GM21619 (cell line): Measurements from ENCODE around the gene EEIG1.

Source experiments
- ATAC-seq: cut with Tn5 transposase; IDR thresholded peaks from one replicate; pipeline ENCODE4 v1.9.1; 2021; ENCODE audit not compliant: unreplicated experiment

The EEIG1 gene

DNA sequence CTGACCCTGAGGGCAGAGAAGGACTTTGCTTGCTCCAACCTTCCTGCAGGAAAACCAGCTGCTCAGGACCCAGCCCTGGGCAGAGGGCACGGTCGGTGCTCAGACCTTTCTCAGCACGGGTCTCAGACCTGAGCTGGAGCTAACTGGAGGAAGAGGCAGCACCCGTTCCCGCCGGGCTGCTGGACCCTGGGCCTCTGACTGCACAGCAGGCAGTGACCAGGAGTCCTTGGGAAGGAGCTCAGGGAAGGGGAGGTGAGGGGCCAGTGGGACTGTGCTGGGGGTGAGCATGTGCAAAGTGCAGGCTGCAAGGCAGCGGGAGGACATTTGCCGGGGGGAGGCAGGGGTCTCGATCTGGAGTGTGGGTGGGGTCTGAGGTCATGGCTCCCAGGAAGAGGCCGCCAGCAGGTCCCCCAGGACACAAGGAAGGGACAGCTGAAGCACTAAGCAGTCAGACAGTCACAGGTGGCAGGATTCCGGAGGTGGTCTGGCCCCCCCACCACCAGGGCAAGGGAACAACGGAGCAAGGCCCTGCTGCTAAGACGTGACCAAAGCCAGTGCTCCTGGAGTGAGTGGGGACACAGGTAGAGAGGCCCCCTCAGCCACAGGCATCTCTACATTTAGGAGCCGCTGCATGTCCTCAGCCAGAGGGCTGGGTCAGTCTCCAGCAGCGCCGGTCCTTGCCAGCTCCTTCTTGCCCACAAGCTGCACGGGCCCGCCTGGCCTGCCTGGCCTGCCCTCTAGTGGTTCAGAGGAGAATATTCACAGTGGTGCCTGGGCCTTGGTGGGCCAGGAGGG lies 38.4 kb downstream of the EEIG1 start:
- ATAC-seq = no peak

DNA sequence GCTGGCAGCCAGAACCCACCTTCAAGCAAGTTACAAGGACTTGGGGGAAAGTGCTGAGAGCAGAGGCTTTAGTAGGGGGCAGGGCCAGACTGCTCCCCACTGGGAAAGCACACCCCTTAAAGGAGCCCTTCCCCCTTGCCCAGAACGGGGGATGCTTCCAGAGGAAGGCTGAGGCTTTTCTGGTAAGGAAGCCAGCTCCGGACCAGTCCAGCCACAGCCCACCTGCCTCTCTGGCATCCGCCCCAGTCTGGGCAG lies 38.9 kb downstream of the EEIG1 start:
- no peak for ATAC-seq

DNA sequence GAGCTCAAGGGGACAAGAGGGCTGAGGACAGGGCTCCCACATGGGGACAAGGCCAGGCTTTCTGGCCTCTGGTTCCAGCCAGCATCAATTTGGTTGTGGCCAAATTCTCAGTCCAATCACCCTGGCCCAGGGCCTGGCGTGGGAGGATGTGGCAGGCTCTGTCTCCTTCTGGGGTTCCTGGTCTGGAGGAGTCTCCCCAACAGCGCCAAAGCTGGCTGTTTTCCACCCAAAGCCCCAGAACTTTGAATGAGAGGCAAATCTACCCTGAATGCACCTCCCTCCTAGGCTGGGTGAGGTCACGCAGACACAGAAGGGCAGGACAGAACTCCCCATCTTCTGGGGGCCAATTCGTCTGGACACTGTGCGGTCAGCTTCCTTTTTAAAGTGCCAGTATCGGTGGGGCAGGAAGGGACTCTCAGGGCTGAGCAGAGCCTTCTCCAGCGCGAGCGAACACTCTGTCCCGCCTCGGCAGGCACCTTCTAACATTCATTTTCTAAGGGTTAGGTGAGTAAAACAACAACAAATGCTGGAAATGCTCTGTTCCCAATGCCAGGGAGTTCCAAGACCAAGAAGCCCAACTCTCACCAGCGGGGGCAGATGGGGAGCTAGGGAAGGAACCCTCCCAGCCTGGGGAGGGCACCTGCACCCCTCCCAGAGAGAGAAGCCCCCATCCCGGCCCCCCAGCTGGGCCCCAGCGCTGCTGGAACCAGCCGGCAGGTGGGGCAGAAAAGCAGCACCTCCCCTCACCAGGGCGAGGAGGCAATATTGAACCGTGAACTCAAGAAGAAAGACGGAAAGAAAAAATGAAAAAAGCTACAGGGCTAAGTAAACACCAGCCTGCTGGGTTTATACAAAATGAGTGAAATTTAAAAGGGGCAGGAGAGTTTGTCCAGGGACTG lies 39.5 kb downstream of the EEIG1 start:
- no peak for ATAC-seq

GRCh38 chr9:127940593-127940992 lies 40.2 kb downstream of the EEIG1 start:
- ATAC-seq = no peak

- no peak for ATAC-seq
Measured at GRCh38 chr9:127938298-127938690, 42.5 kb downstream of the EEIG1 start.

DNA sequence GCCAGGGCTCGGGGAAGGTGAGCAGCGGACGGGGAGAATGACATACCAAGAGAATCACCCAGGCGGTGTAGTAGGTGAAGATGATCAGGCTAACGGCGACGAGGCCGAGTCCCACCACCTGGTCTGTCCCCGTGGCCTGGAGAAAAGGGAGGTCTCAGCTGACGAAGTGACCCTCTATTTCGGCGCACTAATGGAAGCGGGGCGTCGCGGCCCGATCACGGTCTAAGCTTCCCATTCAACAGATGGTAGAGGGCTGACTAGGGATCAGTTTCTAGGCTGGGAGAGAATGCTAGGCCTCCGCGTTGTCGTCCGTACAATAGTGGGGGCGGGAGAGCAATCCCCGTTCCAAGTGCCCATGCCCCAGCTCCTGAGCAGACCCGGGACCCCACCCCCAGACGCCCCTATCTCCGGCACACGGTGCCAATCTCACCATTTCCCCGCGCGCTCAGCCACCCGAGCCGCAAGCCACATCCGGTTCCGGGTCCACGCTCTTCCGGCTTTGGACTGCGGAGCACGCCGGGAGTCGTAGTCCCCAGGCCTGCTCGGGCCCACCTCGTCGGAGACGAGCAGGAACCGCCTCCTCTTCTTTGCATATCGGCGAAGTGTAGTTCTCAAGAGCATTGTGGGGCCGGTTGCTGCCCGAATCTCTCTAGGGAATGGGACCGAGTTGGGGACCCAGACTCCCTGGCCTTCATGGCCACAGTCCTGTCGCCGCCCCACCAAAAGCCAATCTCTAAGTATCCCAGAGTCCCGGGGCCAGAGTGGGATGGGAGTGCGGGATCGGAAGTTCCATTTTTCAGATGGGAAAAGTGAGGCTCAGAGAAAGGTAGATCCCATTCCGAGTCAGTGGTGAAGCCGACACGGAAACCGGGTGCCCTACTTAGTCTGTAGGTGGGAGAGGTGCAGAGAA lies 43.1 kb downstream of the EEIG1 start, which contains the start of gene DPM2:
TSS of gene DPM2 (minus strand) at position 467 of the 910 bp plus-strand sequence. CDS start at position 433, 34 bp downstream.
- peak; percentile 92 for ATAC-seq

- no peak for ATAC-seq
Measured at GRCh38 chr9:127937056-127937387, 43.8 kb downstream of the EEIG1 start.

GRCh38 chr9:127936347-127936852 lies 44.4 kb downstream of the EEIG1 start:
- no peak for ATAC-seq

GRCh38 chr9:127935765-127936221 lies 45.0 kb downstream of the EEIG1 start:
- no peak for ATAC-seq

GRCh38 chr9:127934986-127935385 lies 45.8 kb downstream of the EEIG1 start:
- no peak for ATAC-seq

DNA sequence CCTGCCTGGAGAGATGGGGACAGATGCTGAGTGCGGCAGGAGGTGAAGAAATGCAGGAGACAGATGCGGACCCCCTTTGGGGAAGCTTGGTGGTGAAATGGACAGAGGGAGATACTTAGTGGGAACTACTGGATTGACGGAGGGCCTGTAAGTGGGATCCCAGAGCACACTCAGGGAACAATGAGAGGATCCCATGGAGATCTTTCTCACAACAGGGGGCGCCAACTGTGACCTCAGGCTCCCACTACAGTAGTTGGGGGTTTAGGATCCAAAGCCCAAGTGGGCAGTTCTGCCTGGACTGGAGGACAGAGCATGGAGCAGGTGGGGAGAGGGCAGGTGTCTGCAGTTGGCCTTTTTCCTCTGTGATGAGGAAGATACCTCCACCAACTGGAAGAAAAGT lies 46.5 kb downstream of the EEIG1 start:
- ATAC-seq = no peak

DNA sequence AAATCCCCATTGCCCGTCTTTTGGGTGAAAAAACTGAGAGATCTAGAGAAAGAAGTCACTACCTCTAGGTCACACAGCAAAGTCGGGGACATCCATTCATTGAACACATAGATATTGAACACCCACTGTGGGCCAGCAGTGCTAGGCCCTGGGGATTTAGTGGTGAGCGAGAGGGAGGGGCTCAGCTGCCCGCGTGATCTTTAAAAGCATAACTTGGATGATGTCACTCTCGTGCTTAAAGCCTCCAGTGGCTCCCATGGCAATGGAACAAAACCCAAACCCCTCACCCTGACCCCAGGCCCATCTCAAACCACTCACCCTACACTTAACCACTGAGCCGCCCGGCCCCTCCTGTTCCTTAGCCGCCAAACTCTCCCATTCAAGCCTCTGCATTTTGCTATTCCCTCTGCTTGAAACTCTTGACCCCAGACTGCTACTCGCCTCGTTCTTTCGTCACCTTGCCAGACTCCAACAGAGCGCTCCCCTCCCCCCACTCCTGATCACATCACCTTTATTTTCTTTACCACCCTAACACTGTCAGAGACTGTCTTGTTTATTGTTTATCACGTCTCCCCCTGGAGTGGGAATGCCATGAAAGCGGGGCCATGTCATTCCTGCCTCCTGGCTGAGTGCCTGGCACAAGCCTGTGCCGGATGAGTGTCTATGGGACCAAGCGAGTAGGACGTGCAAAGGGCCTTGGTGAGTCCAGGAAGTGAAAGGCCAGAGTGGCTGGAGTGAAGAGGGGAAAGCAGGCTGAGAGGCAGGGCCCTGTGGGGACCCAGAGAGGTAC lies 49.5 kb downstream of the EEIG1 start:
- peak; percentile 24 for ATAC-seq
